ENCODE data around the gene TMED10. TPM values are rescaled to one million over a fixed set of nuclear protein-coding genes. Genes with fewer than 3 reads are reported as not detected.
A peak's percentile ranks its signal among the peaks of the same experiment; 100 is the strongest.

Gene TMED10
- total and polyA plus RNA-seq, 2 of the 13 experiments (the other 11 are each of a cell fraction or from before 2014, with no cell fraction given): 311 to 377 TPM

GRCh38 chr14:75126679-75127473 is 49.5 kb downstream of the TMED10 start, which contains the start of gene NEK9:
Gene NEK9, minus strand, starts transcription at chr14:75127048. Its CDS starts 127 bp downstream, at chr14:75126921.
- POLR2A ChIA-PET: interaction anchor here (0.9 to 2.7 kb wide), 14 partner anchors 9 to 534 kb away, joined by 3 to 14 read pairs (median 4); partner anchors contain the start of genes ERG28, TTLL5, YLPM1 and ZC2HC1C
- Histone ChIP-seq H3K9ac (ENCODE audit: insufficient read depth, low read depth, low read length) (peak within 1 kb of the TSS; percentile 96), H4K20me1 (ENCODE audit: insufficient read depth, low read length) (no peaks in the 10 kb centered on the region), H3K9me3 (ENCODE audit: low read length) (no peaks in the 10 kb centered on the region), H3K36me3 (replicated peaks in 1 of 2; ENCODE audit: control insufficient read depth in 1 of 2, insufficient read depth in 2 of 2, low read length in 2 of 2) (peaks cover 0 to 2% of the 10 kb centered on the region in 2 experiments; a peak in 3 of 5 replicates), H3K27ac (ENCODE audit: extremely low read length, insufficient read depth, low read length) (peak within 1 kb of the TSS; percentile 95), H3K79me2 (ENCODE audit: insufficient read depth, low read length) (peaks cover 26% of the 10 kb centered on the region), H2AFZ (ENCODE audit: low read length) (no peak within 1 kb of the TSS), H3K4me3 (replicated peaks in 1 of 3; ENCODE audit: insufficient read depth in 1 of 3, low read depth in 2 of 3, low read length in 3 of 3) (peak within 1 kb of the TSS; percentile 83 to 90 (median 84)), H3K4me1 (ENCODE audit: insufficient read depth, low read length) (peaks cover 26% of the 10 kb centered on the region), H3K4me2 (ENCODE audit: low read depth, low read length) (peak within 1 kb of the TSS; percentile 87), H3K27me3 (ENCODE audit: control insufficient read depth in 1 of 2, insufficient read depth in 2 of 2, low read length in 2 of 2) (no peaks in the 10 kb centered on the region; a peak in 1 of 5 replicates)
- ATAC-seq (peak; percentile 96), FAIRE-seq (no peak), DNase-seq (ENCODE audit: low spot score) (peak; percentile 73)
- intact Hi-C loops (cut with micrococcal nuclease; ENCODE audit: unreplicated experiment): no loop called here
- BruUV-seq (replicated peaks): no TSS peak
- CTCF ChIA-PET (ENCODE audit: low intra/inter-chr PET ratio, low total read pairs): no interaction called here
- 2% methylated on average over 13 of the region's 76 CpGs for WGBS (ENCODE audit: low lambda C conversion rate)
- in situ Hi-C loops (cut with HindIII; ENCODE audit: extremely low pct_ligation_motif_present, low pct_unique_long_range_greater_than_20kb): loop anchor here (10.0 kb wide), 1 partner anchor 358 kb away; no protein-coding TSS in a partner anchor
- TF ChIP-seq HES4 (CRISPR knock-in tag; IDR thresholded peaks at IDR 0.05; ENCODE audit: borderline replicate concordance) (peak; percentile 82; the same call in 1 of the 2 replicates), PRMT3 (CRISPR knock-in tag; IDR thresholded peaks at IDR 0.05; ENCODE audit: borderline replicate concordance, low read depth) (no peak), ZNF260 (CRISPR knock-in tag; IDR thresholded peaks at IDR 0.05; ENCODE audit: borderline replicate concordance, low read depth) (no peak), ZNF879 (CRISPR knock-in tag; IDR thresholded peaks at IDR 0.05) (no peak), E2F5 (CRISPR knock-in tag; conservative IDR thresholded peaks at IDR 0.05) (peak; percentile 59; the same call in 1 of the 2 replicates), ZNF83 (CRISPR knock-in tag; IDR thresholded peaks at IDR 0.05; ENCODE audit: borderline replicate concordance) (no peak), GZF1 (CRISPR knock-in tag; IDR thresholded peaks at IDR 0.05) (peak; percentile 78; the same call in 1 of the 2 replicates), HMG20A (CRISPR knock-in tag; IDR thresholded peaks at IDR 0.05; ENCODE audit: borderline replicate concordance) (peak; percentile 15; the same call in 1 of the 2 replicates), MXI1 (IDR thresholded peaks at IDR 0.05; ENCODE audit: borderline replicate concordance, low read depth, low read length) (peak; percentile 68; the same call in 1 of the 3 replicates), ZNF256 (CRISPR knock-in tag; conservative IDR thresholded peaks at IDR 0.05) (no peak), FOXA3 (CRISPR knock-in tag; IDR thresholded peaks at IDR 0.05) (peak; percentile 33), PRDM10 (CRISPR knock-in tag; IDR thresholded peaks at IDR 0.05; ENCODE audit: low read depth) (peak; percentile 94), RBFOX2 (IDR thresholded peaks at IDR 0.05; ENCODE audit: low read depth, low read length) (peak; percentile 99), TFDP2 (CRISPR knock-in tag; IDR thresholded peaks at IDR 0.05) (peak; percentile 89), ZNF569 (CRISPR knock-in tag; IDR thresholded peaks at IDR 0.05; ENCODE audit: borderline replicate concordance) (no peak)
